ENCODE data around the gene OR4N5.

GRCh38 chr14:20190596-20190995 lies 52.0 kb downstream of the OR4N5 start, which contains the start of gene OR11G2:
- TF ChIP-seq POLR2A (IDR thresholded peaks at IDR 0.05; ENCODE audit: low read depth, low read length), result no peak
- TF ChIP-seq POLR2AphosphoS5 (IDR thresholded peaks at IDR 0.05; ENCODE audit: low read depth, low read length), result no peak
